ENCODE results near the gene PTGIR.
A peak's percentile ranks its signal among the peaks of the same experiment; 100 is the strongest.
"Not testable (repeated sequence)": the region's sequence is repeated elsewhere in the genome, so short reads cannot be mapped to it uniquely, and the experiment has no call there.

The PTGIR gene

GRCh38 chr19:46630586-46631205 is 5.8 kb upstream of the PTGIR start:
- H3K27me3 Mint-ChIP-seq, result no peaks in the 10 kb centered on the region
- no peaks in the 10 kb centered on the region for H3K9me3 Mint-ChIP-seq
- H3K27ac Mint-ChIP-seq, result no peak overlapping the region
- no peaks in the 10 kb centered on the region for H3K36me3 Mint-ChIP-seq (ENCODE audit: low read depth)
- no peak for DNase-seq
- H3K4me3 Mint-ChIP-seq, result no peak overlapping the region
- H3K4me1 Mint-ChIP-seq (ENCODE audit: low read depth), result peaks cover 22% of the 10 kb centered on the region

- DNase-seq, result no peak
- H3K4me3 Mint-ChIP-seq, result no peak overlapping the region
- H3K27me3 Mint-ChIP-seq, result no peaks in the 10 kb centered on the region
- H3K4me1 Mint-ChIP-seq (ENCODE audit: low read depth), result peaks cover 28% of the 10 kb centered on the region
- H3K27ac Mint-ChIP-seq, result no peak overlapping the region
- H3K9me3 Mint-ChIP-seq, result no peaks in the 10 kb centered on the region
- H3K36me3 Mint-ChIP-seq (ENCODE audit: low read depth), result no peaks in the 10 kb centered on the region
Measured at GRCh38 chr19:46629546-46630025, 4.7 kb upstream of the PTGIR start.

- H3K27me3 Mint-ChIP-seq; DNase-seq; H3K27ac Mint-ChIP-seq; H3K36me3 Mint-ChIP-seq (ENCODE audit: low read depth); H3K4me3 Mint-ChIP-seq; H3K9me3 Mint-ChIP-seq: not testable (repeated sequence)
- peaks cover 29% of the 10 kb centered on the region for H3K4me1 Mint-ChIP-seq (ENCODE audit: low read depth)
Measured at GRCh38 chr19:46628970-46629369, 4.1 kb upstream of the PTGIR start.

GRCh38 chr19:46626446-46626845 is 1.6 kb upstream of the PTGIR start:
- no peaks in the 10 kb centered on the region for H3K9me3 Mint-ChIP-seq
- no peaks in the 10 kb centered on the region for H3K36me3 Mint-ChIP-seq (ENCODE audit: low read depth)
- H3K4me1 Mint-ChIP-seq (ENCODE audit: low read depth), result peaks cover 32% of the 10 kb centered on the region
- DNase-seq, result no peak
- H3K27me3 Mint-ChIP-seq, result no peaks in the 10 kb centered on the region
- no peak overlapping the region for H3K4me3 Mint-ChIP-seq
- no peak overlapping the region for H3K27ac Mint-ChIP-seq

- Mint-ChIP-seq H3K4me3 (no peak overlapping the region), H3K27ac (peak overlapping the region; percentile 86), H3K4me1 (ENCODE audit: low read depth) (peaks cover 40% of the 10 kb centered on the region), H3K36me3 (ENCODE audit: low read depth) (no peaks in the 10 kb centered on the region), H3K9me3 (no peaks in the 10 kb centered on the region), H3K27me3 (no peaks in the 10 kb centered on the region)
- no peak for DNase-seq
Measured at GRCh38 chr19:46625731-46626130, 842 bp upstream of the PTGIR start.

GRCh38 chr19:46623915-46624502 is 880 bp downstream of the PTGIR start:
- Mint-ChIP-seq H3K4me3 (peak overlapping the region; percentile 78), H3K36me3 (ENCODE audit: low read depth) (no peaks in the 10 kb centered on the region), H3K27me3 (no peaks in the 10 kb centered on the region), H3K4me1 (ENCODE audit: low read depth) (peaks cover 55% of the 10 kb centered on the region), H3K9me3 (no peaks in the 10 kb centered on the region), H3K27ac (peak overlapping the region; percentile 86)
- no peak for DNase-seq

- peak overlapping the region; percentile 53 for H3K4me3 Mint-ChIP-seq
- no peaks in the 10 kb centered on the region for H3K9me3 Mint-ChIP-seq
- peak overlapping the region; percentile 27 for H3K27ac Mint-ChIP-seq
- H3K4me1 Mint-ChIP-seq (ENCODE audit: low read depth), result peaks cover 66% of the 10 kb centered on the region
- no peak for DNase-seq
- no peaks in the 10 kb centered on the region for H3K36me3 Mint-ChIP-seq (ENCODE audit: low read depth)
- no peaks in the 10 kb centered on the region for H3K27me3 Mint-ChIP-seq
Measured at GRCh38 chr19:46622118-46622446, 2.8 kb downstream of the PTGIR start.

- DNase-seq, result no peak
- Mint-ChIP-seq H3K27me3 (no peaks in the 10 kb centered on the region), H3K9me3 (no peaks in the 10 kb centered on the region), H3K27ac (peak overlapping the region; percentile 66), H3K36me3 (ENCODE audit: low read depth) (no peaks in the 10 kb centered on the region), H3K4me1 (ENCODE audit: low read depth) (peaks cover 71% of the 10 kb centered on the region), H3K4me3 (peak overlapping the region; percentile 53)
Measured at GRCh38 chr19:46621191-46622117, 3.4 kb downstream of the PTGIR start.

GRCh38 chr19:46620716-46621115 is 4.2 kb downstream of the PTGIR start:
- Mint-ChIP-seq H3K4me1 (ENCODE audit: low read depth) (peaks cover 77% of the 10 kb centered on the region), H3K27ac (no peak overlapping the region), H3K36me3 (ENCODE audit: low read depth) (no peaks in the 10 kb centered on the region), H3K9me3 (no peaks in the 10 kb centered on the region), H3K27me3 (no peaks in the 10 kb centered on the region), H3K4me3 (no peak overlapping the region)
- DNase-seq, result no peak

GRCh38 chr19:46620267-46620666 is 4.6 kb downstream of the PTGIR start:
- Mint-ChIP-seq H3K9me3 (no peaks in the 10 kb centered on the region), H3K4me3 (peak overlapping the region; percentile 68), H3K4me1 (ENCODE audit: low read depth) (peaks cover 75% of the 10 kb centered on the region), H3K27ac (peak overlapping the region; percentile 92), H3K27me3 (no peaks in the 10 kb centered on the region), H3K36me3 (ENCODE audit: low read depth) (no peaks in the 10 kb centered on the region)
- DNase-seq, result no peak

- peak overlapping the region; percentile 92 for H3K27ac Mint-ChIP-seq
- H3K27me3 Mint-ChIP-seq, result no peaks in the 10 kb centered on the region
- H3K4me3 Mint-ChIP-seq, result peak overlapping the region; percentile 68
- no peak for DNase-seq
- H3K4me1 Mint-ChIP-seq (ENCODE audit: low read depth), result peaks cover 74% of the 10 kb centered on the region
- H3K36me3 Mint-ChIP-seq (ENCODE audit: low read depth), result no peaks in the 10 kb centered on the region
- no peaks in the 10 kb centered on the region for H3K9me3 Mint-ChIP-seq
Measured at GRCh38 chr19:46618670-46619231, 6.1 kb downstream of the PTGIR start.

GRCh38 chr19:46617601-46618000 is 7.3 kb downstream of the PTGIR start:
- H3K4me3 Mint-ChIP-seq, result no peak overlapping the region
- no peaks in the 10 kb centered on the region for H3K36me3 Mint-ChIP-seq (ENCODE audit: low read depth)
- no peak overlapping the region for H3K27ac Mint-ChIP-seq
- H3K4me1 Mint-ChIP-seq (ENCODE audit: low read depth), result peaks cover 76% of the 10 kb centered on the region
- DNase-seq, result no peak
- H3K9me3 Mint-ChIP-seq, result no peaks in the 10 kb centered on the region
- H3K27me3 Mint-ChIP-seq, result no peaks in the 10 kb centered on the region

- Mint-ChIP-seq H3K36me3 (ENCODE audit: low read depth) (no peaks in the 10 kb centered on the region), H3K4me1 (ENCODE audit: low read depth) (peaks cover 76% of the 10 kb centered on the region), H3K27me3 (no peaks in the 10 kb centered on the region), H3K9me3 (no peaks in the 10 kb centered on the region), H3K27ac (peak overlapping the region; percentile 92), H3K4me3 (peak overlapping the region; percentile 69)
- peak; percentile 68 for DNase-seq
Measured at GRCh38 chr19:46616631-46617322, 8.1 kb downstream of the PTGIR start.

GRCh38 chr19:46615966-46616365 is 8.9 kb downstream of the PTGIR start:
- H3K9me3 Mint-ChIP-seq, result no peaks in the 10 kb centered on the region

More at GRCh38 chr19:46615966-46616365, 8.9 kb downstream of the PTGIR start:
- DNase-seq, result no peak
- Mint-ChIP-seq H3K4me1 (ENCODE audit: low read depth) (peaks cover 76% of the 10 kb centered on the region), H3K36me3 (ENCODE audit: low read depth) (peaks cover 7% of the 10 kb centered on the region), H3K27ac (peak overlapping the region; percentile 74), H3K27me3 (no peaks in the 10 kb centered on the region), H3K4me3 (no peak overlapping the region)

Data from activated T-cell treated with anti-CD3 and anti-CD28 coated beads, Interleukin-2, amount 50 U/mL, for 24 hours (primary cell).